H1 (cell line): ENCODE data around the gene GAS6. TPM values are rescaled to one million over a fixed set of nuclear protein-coding genes. Genes with fewer than 3 reads are reported as not detected.
A peak's percentile ranks its signal among the peaks of the same experiment; 100 is the strongest.

Source experiments
- CTCF ChIA-PET: fragments of 300-600 bp; sonication (Branson Sonifier 250); formaldehyde crosslinking; loops from one replicate; lab custom pipeline; 2021; ENCODE audit not compliant: partially characterized antibody; lab: Charles Lee
- POLR2A ChIA-PET: fragments of 300-600 bp; sonication (Branson Sonifier 250); formaldehyde crosslinking; loops from one replicate; lab custom pipeline; 2021; ENCODE audit warnings: inconsistent platforms; ENCODE audit not compliant: partially characterized antibody; lab: Charles Lee
- DNase-seq, 2 experiments: peaks; one replicate each; pipeline versions ENCODE4 v3.0.0 to v3.0.0-alpha.2; 2010 to 2022; ENCODE audit warnings: low spot score in 2 of 2, low read depth in 1 of 2, mixed read lengths in 1 of 2
- FAIRE-seq: peaks from 2 replicates; lab custom pipeline; 2011; peaks lifted over from hg19 to GRCh38; lab: Jason Lieb, UNC
- H2AFZ ChIP-seq: 2 replicates; pipeline ENCODE4 v1.8.1; 2012; ENCODE audit warnings: low read length, inconsistent platforms
- H2AK5ac ChIP-seq: 2 replicates; pipeline ENCODE4 v1.6.1; 2013; ENCODE audit warnings: low read depth, low read length
- H2BK120ac ChIP-seq: replicated peaks from 2 replicates; pipeline ENCODE3; 2013; ENCODE audit warnings: low read depth, low read length, inconsistent platforms
- H2BK12ac ChIP-seq: 2 replicates; pipeline ENCODE4 v1.6.1; 2013; ENCODE audit warnings: low read depth, low read length
- H2BK15ac ChIP-seq: 2 replicates; pipeline ENCODE4 v1.6.1; 2013; ENCODE audit warnings: low read length
- H2BK20ac ChIP-seq: 2 replicates; pipeline ENCODE4 v1.6.1; 2013; ENCODE audit warnings: low read length
- H2BK5ac ChIP-seq: 2 replicates; pipeline ENCODE4 v1.6.1; 2013; ENCODE audit warnings: low read depth, low read length
- H3K14ac ChIP-seq: 2 replicates; pipeline ENCODE4 v1.6.1; 2013; ENCODE audit warnings: inconsistent platforms; ENCODE audit not compliant: insufficient read length
- H3K18ac ChIP-seq: 2 replicates; pipeline ENCODE4 v1.6.1; 2013; ENCODE audit warnings: low read length; ENCODE audit errors: extremely low read depth
- H3K23ac ChIP-seq: 2 replicates; pipeline ENCODE4 v1.6.1; 2013; ENCODE audit warnings: inconsistent platforms; ENCODE audit not compliant: insufficient read length
- H3K23me2 ChIP-seq: 2 replicates; pipeline ENCODE4 v1.6.1; 2013; ENCODE audit warnings: low read depth, low read length
- H3K27ac ChIP-seq: 2 replicates; pipeline ENCODE4 v1.6.1; 2011; ENCODE audit warnings: low read depth, low read length, inconsistent platforms
- H3K27me3 ChIP-seq, 4 experiments: replicated peaks in 1 of 4; 1 replicate in 1 of 4; 2 replicates in 3 of 4; pipeline versions ENCODE4 v1.6.1 to v1.8.1; 2011 to 2013; ENCODE audit warnings: low read length in 3 of 4, mild to moderate bottlenecking in 3 of 4, inconsistent platforms in 2 of 4, mixed read lengths in 2 of 4, moderate library complexity in 1 of 4; ENCODE audit not compliant: control insufficient read depth in 3 of 4, insufficient read depth in 3 of 4; ENCODE audit errors: extremely low read depth in 1 of 4
- H3K36me3 ChIP-seq, 4 experiments: 2 replicates each; pipeline versions ENCODE4 v1.6.1 to v1.8.1; 2011 to 2013; ENCODE audit warnings: mild to moderate bottlenecking in 4 of 4, low read length in 3 of 4, moderate library complexity in 2 of 4, control low read depth in 1 of 4, inconsistent platforms in 1 of 4; ENCODE audit not compliant: insufficient read depth in 4 of 4, control insufficient read depth in 2 of 4
- H3K4ac ChIP-seq: replicated peaks from 2 replicates; pipeline ENCODE3; 2013; ENCODE audit warnings: low read length, low read depth, mixed read lengths, inconsistent platforms; ENCODE audit not compliant: insufficient read length
- H3K4me1 ChIP-seq, 4 experiments: replicated peaks in 1 of 4; 1 replicate in 1 of 4; 2 replicates in 3 of 4; pipeline versions ENCODE4 v1.6.1 to v1.8.1; 2011 to 2013; ENCODE audit warnings: low read length in 3 of 4, inconsistent platforms in 2 of 4, mixed read lengths in 1 of 4; ENCODE audit not compliant: insufficient read depth in 4 of 4, control insufficient read depth in 3 of 4
- H3K4me2 ChIP-seq, 2 experiments: 2 replicates each; pipeline versions ENCODE4 v1.6.1 to v1.8.1; 2011 to 2013; ENCODE audit warnings: low read depth in 2 of 2, low read length in 2 of 2, control low read depth in 1 of 2, inconsistent platforms in 1 of 2, mild to moderate bottlenecking in 1 of 2; ENCODE audit not compliant: insufficient read depth in 1 of 2
- H3K4me3 ChIP-seq, 4 experiments: fragments of 200-600, 300-600 bp in 1 of 4; sonication (generic), shearing (Covaris generic), sonication (Bioruptor Twin) in 1 of 4; 2 replicates each; pipeline versions ENCODE4 v1.5.1 to v1.8.1; 2011 to 2016; ENCODE audit warnings: low read length in 4 of 4, low read depth in 3 of 4, control low read depth in 2 of 4, inconsistent platforms in 2 of 4, mild to moderate bottlenecking in 2 of 4, mixed read lengths in 1 of 4, moderate library complexity in 1 of 4; ENCODE audit not compliant: insufficient read depth in 2 of 4; ENCODE audit errors: extremely low read depth in 1 of 4
- H3K56ac ChIP-seq: replicated peaks from 2 replicates; pipeline ENCODE3; 2013; ENCODE audit warnings: low read depth, mild to moderate bottlenecking, mixed read lengths, low read length, inconsistent platforms; ENCODE audit not compliant: insufficient read length
- H3K79me1 ChIP-seq: 2 replicates; pipeline ENCODE4 v1.6.1; 2013; ENCODE audit warnings: low read depth, low read length, control low read depth
- H3K79me2 ChIP-seq, 2 experiments: 2 replicates each; pipeline versions ENCODE4 v1.6.1 to v1.8.1; 2012 to 2013; ENCODE audit warnings: low read length in 2 of 2, mild to moderate bottlenecking in 2 of 2, inconsistent platforms in 1 of 2; ENCODE audit not compliant: insufficient read depth in 2 of 2, control insufficient read depth in 1 of 2
- H3K9ac ChIP-seq, 4 experiments: replicated peaks in 1 of 4; 1 replicate in 1 of 4; 2 replicates in 3 of 4; pipeline versions ENCODE4 v1.6.1 to v1.8.1; 2011 to 2013; ENCODE audit warnings: low read depth in 3 of 4, low read length in 3 of 4, control low read depth in 2 of 4, mild to moderate bottlenecking in 2 of 4, moderate library complexity in 2 of 4, inconsistent platforms in 1 of 4; ENCODE audit errors: extremely low read depth in 1 of 4
- H3K9me3 ChIP-seq, 2 experiments: 2 replicates each; pipeline versions ENCODE4 v1.6.1 to v1.8.1; 2012 to 2013; ENCODE audit warnings: mild to moderate bottlenecking in 2 of 2, moderate library complexity in 2 of 2, control low read depth in 1 of 2, inconsistent platforms in 1 of 2, low read depth in 1 of 2, low read length in 1 of 2, mixed read lengths in 1 of 2; ENCODE audit not compliant: insufficient read depth in 2 of 2
- H4K20me1 ChIP-seq, 2 experiments: replicated peaks in 1 of 2; 2 replicates each; pipeline versions ENCODE3 to v1.8.1; 2011 to 2013; ENCODE audit warnings: inconsistent platforms in 2 of 2, low read length in 2 of 2, mild to moderate bottlenecking in 1 of 2; ENCODE audit not compliant: insufficient read depth in 2 of 2, control insufficient read depth in 1 of 2
- H4K5ac ChIP-seq: 2 replicates; pipeline ENCODE4 v1.6.1; 2013; ENCODE audit warnings: low read length, low read depth, mixed read lengths, inconsistent platforms; ENCODE audit not compliant: insufficient read length
- H4K8ac ChIP-seq: 2 replicates; pipeline ENCODE4 v1.8.0; 2013; ENCODE audit warnings: mild to moderate bottlenecking, moderate library complexity, low read length, inconsistent platforms; ENCODE audit not compliant: insufficient read depth; ENCODE audit errors: extremely low read depth
- H4K91ac ChIP-seq: replicated peaks from 2 replicates; pipeline ENCODE3; 2013; ENCODE audit warnings: low read length, mixed read lengths, inconsistent platforms; ENCODE audit not compliant: insufficient read length
- WGBS, 2 experiments: shearing (Covaris generic) in 1 of 2; methylation state at CpG; one replicate each; pipeline versions ENCODE4 v1.1.6 to v1.1.7; 2013 to 2015; ENCODE audit warnings: low lambda C conversion rate in 2 of 2, mixed read lengths in 2 of 2, inconsistent platforms in 1 of 2, low coverage in 1 of 2, missing lambda C conversion rate in 1 of 2; ENCODE audit not compliant: insufficient replicate concordance in 2 of 2, insufficient coverage in 1 of 2, insufficient read length in 1 of 2; ENCODE audit errors: extremely low coverage in 1 of 2, missing lambda C conversion rate in 1 of 2; 5-methylcytosine and 5-hydroxymethylcytosine counted together
- polyA plus RNA-seq, 7 experiments: library from polyadenylated mRNA; depleted of rRNA in 3 of 7; stranded (reverse) in 5 of 7; unstranded in 2 of 7; fragments of >200 nt in 5 of 7; fragments of 200-250 nt in 2 of 7; gene quantifications; 1 replicate in 5 of 7; 2 replicates in 1 of 7; 4 replicates in 1 of 7; pipeline versions ENCODE4 v1.2.1 to v1.2.3, GENCODE V29; 2011 to 2013; ENCODE audit warnings: missing spikeins in 2 of 7, mixed read lengths in 2 of 7
- total RNA-seq: library from RNA; stranded (reverse); fragmentation: NEBNext Ultra II Directional; extraction: Animal tissue kit (Norgen Biotek cat#: 25700); gene quantifications from 2 replicates; pipeline ENCODE4 v1.2.1, GENCODE V29; 2021

Gene GAS6
- total and polyA plus RNA-seq, 2 of the 8 experiments (the other 6 are each of a cell fraction or from before 2014, with no cell fraction given) = 18.6 to 31.0 TPM

GRCh38 chr13:113835461-113836270 is 28.2 kb downstream of the GAS6 start:
- no peak overlapping the region for H3K14ac ChIP-seq
- H2BK12ac ChIP-seq = 0 out of 2 replicates have a peak overlapping the region, but pooled peaks have one; percentile 87
- no peaks in the 10 kb centered on the region for H3K79me1 ChIP-seq
- no peaks in the 10 kb centered on the region for H3K27me3 ChIP-seq
- no peak overlapping the region; the same call in 1 of the 2 replicates for H2BK20ac ChIP-seq
- H3K23ac ChIP-seq = no peak overlapping the region
- no peak overlapping the region; the same call in 1 of the 2 replicates for H4K8ac ChIP-seq
- CTCF ChIA-PET = no interaction called here
- H3K79me2 ChIP-seq = no peaks in the 10 kb centered on the region
- H2AK5ac ChIP-seq = no peak overlapping the region
- H3K23me2 ChIP-seq = no peaks in the 10 kb centered on the region
- H2BK5ac ChIP-seq = peak overlapping the region; percentile 81
- peaks cover 0 to 1% of the 10 kb centered on the region in 2 experiments for H4K20me1 ChIP-seq
- FAIRE-seq = no peak
- no peak overlapping the region for H3K4ac ChIP-seq
- H4K5ac ChIP-seq = no peak overlapping the region
- no peak overlapping the region for H4K91ac ChIP-seq
- no peak overlapping the region for H2BK120ac ChIP-seq
- DNase-seq = no peak
- H3K4me1 ChIP-seq = peaks cover 0 to 22% (median 7%) of the 10 kb centered on the region in 4 experiments; a peak in 5 of 7 replicates
- H2BK15ac ChIP-seq = no peak overlapping the region
- H3K4me3 ChIP-seq = no peak overlapping the region
- no peaks in the 10 kb centered on the region for H3K9me3 ChIP-seq
- no peak overlapping the region for H3K18ac ChIP-seq
- H3K36me3 ChIP-seq = peaks cover 0 to 12% (median 1%) of the 10 kb centered on the region in 4 experiments; a peak in 4 of 8 replicates
- H3K56ac ChIP-seq = no peak overlapping the region
- H3K4me2 ChIP-seq = no peak overlapping the region
- POLR2A ChIA-PET = no interaction called here
- H3K27ac ChIP-seq = no peak overlapping the region
- 87% methylated on average over 25 of the region's 37 CpGs; no CpG with 5 or more reads in 1 of the 2 experiments for WGBS, 2 experiments
- no peak overlapping the region for H3K9ac ChIP-seq
- no peak overlapping the region for H2AFZ ChIP-seq
